NCI-H1092 treated with DMSO at 0.1 percent for 48 hours (cell line): ENCODE measurements around the gene BICD2.
"Not testable (repeated sequence)": the region's sequence is repeated elsewhere in the genome, so short reads cannot be mapped to it uniquely, and the experiment has no call there.

Source experiments
- DNase-seq: peaks from one replicate; lab custom pipeline; 2025; lab: John Stamatoyannopoulos, UW

BICD2 gene

GRCh38 chr9:92764381-92764987, at the start of gene BICD2:
BICD2 (minus strand) TSS chr9:92764833; CDS start chr9:92764744, 89 bp downstream.
- DNase-seq = no peak

- DNase-seq = not testable (repeated sequence)
These were observed 45.1 kb upstream of the BICD2 start for GRCh38 chr9:92809629-92810326.

GRCh38 chr9:92808726-92809451, 44.3 kb upstream of the BICD2 start:
- peak; percentile 68 for DNase-seq

GRCh38 chr9:92807757-92808725, 43.4 kb upstream of the BICD2 start:
- peak; percentile 19 for DNase-seq

GRCh38 chr9:92807031-92807756, 42.6 kb upstream of the BICD2 start:
- DNase-seq = no peak

- DNase-seq = no peak
These were observed 40.1 kb upstream of the BICD2 start for GRCh38 chr9:92804727-92805126.

GRCh38 chr9:92798358-92798757, 33.7 kb upstream of the BICD2 start:
- DNase-seq = no peak

GRCh38 chr9:92796337-92796804, 31.7 kb upstream of the BICD2 start:
- DNase-seq = not testable (repeated sequence)

GRCh38 chr9:92795598-92796336, 31.1 kb upstream of the BICD2 start:
- DNase-seq = no peak

GRCh38 chr9:92795000-92795399, 30.4 kb upstream of the BICD2 start:
- no peak for DNase-seq

GRCh38 chr9:92794426-92794825, 29.8 kb upstream of the BICD2 start:
- no peak for DNase-seq

GRCh38 chr9:92790542-92791527, 26.2 kb upstream of the BICD2 start:
- peak; percentile 56 for DNase-seq

- DNase-seq = no peak
These were observed 21.7 kb upstream of the BICD2 start for GRCh38 chr9:92786298-92786697.

GRCh38 chr9:92781899-92782298, 17.3 kb upstream of the BICD2 start:
- DNase-seq = no peak

GRCh38 chr9:92780206-92780605, 15.6 kb upstream of the BICD2 start:
- no peak for DNase-seq

- DNase-seq = no peak
These were observed 10.8 kb upstream of the BICD2 start for GRCh38 chr9:92775466-92775865.

GRCh38 chr9:92774274-92774673, 9.6 kb upstream of the BICD2 start:
- no peak for DNase-seq

GRCh38 chr9:92773810-92774209, 9.2 kb upstream of the BICD2 start:
- no peak for DNase-seq

GRCh38 chr9:92771309-92771708, 6.7 kb upstream of the BICD2 start:
- DNase-seq = no peak
